GM10266 (cell line): ENCODE measurements around the gene PCID2.

Experiments used
- DNase-seq: peaks from one replicate; pipeline ENCODE4 v3.0.0; 2012; ENCODE audit errors: extremely low spot score
- CTCF ChIP-seq: IDR thresholded peaks from 2 replicates; pipeline ENCODE4 v1.5.1; 2012; ENCODE audit warnings: mild to moderate bottlenecking, low read depth; ENCODE audit not compliant: control insufficient read depth, insufficient read depth; ENCODE audit errors: missing control alignments

The PCID2 gene

DNA sequence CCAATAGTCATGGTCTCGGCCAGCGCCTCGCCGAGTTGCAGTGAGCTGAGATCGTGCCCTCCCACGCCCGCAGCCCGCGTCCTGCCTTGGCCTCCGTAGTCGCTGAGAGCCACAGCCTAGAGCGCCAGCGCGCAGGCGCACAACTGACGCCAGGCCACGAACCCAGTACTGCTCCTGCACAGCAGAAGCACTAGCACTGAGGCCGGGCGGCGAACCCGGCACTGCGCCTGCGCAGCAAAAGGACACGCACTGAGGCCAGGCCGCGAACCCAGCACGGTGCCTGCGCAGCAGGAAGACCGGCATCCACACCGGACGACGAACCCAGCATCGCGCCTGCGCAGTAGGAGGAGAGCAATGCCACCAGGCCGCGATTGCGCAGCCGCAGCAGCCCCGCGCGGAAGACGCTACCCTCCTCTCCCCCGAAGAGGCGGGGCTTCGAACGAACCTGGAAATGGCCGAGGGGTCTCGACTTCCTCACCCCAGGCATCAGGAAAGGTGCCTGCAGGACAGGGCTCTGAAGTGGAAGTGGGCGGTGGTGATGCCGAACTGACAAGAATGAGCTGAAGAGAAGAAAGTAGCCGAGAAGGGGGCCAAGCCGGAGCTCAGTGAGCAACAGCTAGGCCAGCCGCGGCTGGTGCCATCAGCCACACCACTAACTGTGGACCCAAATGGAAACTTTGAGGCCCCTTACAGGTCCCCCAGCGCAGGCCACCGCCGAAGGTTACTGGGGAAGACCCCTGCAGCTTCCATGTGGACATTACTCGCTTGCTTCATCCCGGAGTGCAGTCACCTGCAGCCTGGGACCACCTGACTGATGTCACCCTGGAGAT, 78.3 kb downstream of the PCID2 start:
- DNase-seq, result no peak
- no peak for TF ChIP-seq CTCF

- TF ChIP-seq CTCF, result no peak
- no peak for DNase-seq
Measured at GRCh38 chr13:113129480-113129879, 79.0 kb downstream of the PCID2 start.
